Measurements from ENCODE around the gene INAFM1. TPM values are rescaled to one million over a fixed set of nuclear protein-coding genes. Genes with fewer than 3 reads are reported as not detected.

INAFM1 gene
- total and polyA plus RNA-seq, 4 donors = 1.5 to 2.5 (median 1.9) TPM

- no peak overlapping the region for H3K9ac ChIP-seq (ENCODE audit: low read depth in 1 of 2, low read length in 2 of 2)
- no peak overlapping the region for H3K4me3 ChIP-seq (ENCODE audit: low read depth in 1 of 3, low read length in 3 of 3)
- no peak overlapping the region for H3K27ac ChIP-seq (ENCODE audit: low read depth in 1 of 2, low read length in 2 of 2)
- H3K4me1 ChIP-seq (ENCODE audit: control insufficient read depth in 4 of 4, insufficient read depth in 4 of 4, low read length in 3 of 4) = no peaks in the 10 kb centered on the region
- TF ChIP-seq RAD21 (IDR thresholded peaks at IDR 0.05) (no peak), YY1 (IDR thresholded peaks at IDR 0.05) (no peak), MAX (IDR thresholded peaks at IDR 0.05) (no peak)
- TF ChIP-seq, protein P1, sequence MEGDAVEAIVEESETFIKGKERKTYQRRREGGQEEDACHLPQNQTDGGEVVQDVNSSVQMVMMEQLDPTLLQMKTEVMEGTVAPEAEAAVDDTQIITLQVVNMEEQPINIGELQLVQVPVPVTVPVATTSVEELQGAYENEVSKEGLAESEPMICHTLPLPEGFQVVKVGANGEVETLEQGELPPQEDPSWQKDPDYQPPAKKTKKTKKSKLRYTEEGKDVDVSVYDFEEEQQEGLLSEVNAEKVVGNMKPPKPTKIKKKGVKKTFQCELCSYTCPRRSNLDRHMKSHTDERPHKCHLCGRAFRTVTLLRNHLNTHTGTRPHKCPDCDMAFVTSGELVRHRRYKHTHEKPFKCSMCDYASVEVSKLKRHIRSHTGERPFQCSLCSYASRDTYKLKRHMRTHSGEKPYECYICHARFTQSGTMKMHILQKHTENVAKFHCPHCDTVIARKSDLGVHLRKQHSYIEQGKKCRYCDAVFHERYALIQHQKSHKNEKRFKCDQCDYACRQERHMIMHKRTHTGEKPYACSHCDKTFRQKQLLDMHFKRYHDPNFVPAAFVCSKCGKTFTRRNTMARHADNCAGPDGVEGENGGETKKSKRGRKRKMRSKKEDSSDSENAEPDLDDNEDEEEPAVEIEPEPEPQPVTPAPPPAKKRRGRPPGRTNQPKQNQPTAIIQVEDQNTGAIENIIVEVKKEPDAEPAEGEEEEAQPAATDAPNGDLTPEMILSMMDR (IDR thresholded peaks at IDR 0.05; ENCODE audit: low read depth, low read length, missing input control) = no peak
- TF ChIP-seq, protein P2, sequence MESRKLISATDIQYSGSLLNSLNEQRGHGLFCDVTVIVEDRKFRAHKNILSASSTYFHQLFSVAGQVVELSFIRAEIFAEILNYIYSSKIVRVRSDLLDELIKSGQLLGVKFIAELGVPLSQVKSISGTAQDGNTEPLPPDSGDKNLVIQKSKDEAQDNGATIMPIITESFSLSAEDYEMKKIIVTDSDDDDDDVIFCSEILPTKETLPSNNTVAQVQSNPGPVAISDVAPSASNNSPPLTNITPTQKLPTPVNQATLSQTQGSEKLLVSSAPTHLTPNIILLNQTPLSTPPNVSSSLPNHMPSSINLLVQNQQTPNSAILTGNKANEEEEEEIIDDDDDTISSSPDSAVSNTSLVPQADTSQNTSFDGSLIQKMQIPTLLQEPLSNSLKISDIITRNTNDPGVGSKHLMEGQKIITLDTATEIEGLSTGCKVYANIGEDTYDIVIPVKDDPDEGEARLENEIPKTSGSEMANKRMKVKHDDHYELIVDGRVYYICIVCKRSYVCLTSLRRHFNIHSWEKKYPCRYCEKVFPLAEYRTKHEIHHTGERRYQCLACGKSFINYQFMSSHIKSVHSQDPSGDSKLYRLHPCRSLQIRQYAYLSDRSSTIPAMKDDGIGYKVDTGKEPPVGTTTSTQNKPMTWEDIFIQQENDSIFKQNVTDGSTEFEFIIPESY (IDR thresholded peaks at IDR 0.05) = no peak
- no peak for DNase-seq (ENCODE audit: low spot score)
- no peaks in the 10 kb centered on the region for H3K27me3 ChIP-seq (ENCODE audit: control insufficient read depth in 4 of 4, insufficient read depth in 4 of 4, low read length in 3 of 4)
- H3K36me3 ChIP-seq (ENCODE audit: control insufficient read depth in 4 of 4, insufficient read depth in 3 of 4, low read depth in 1 of 4, low read length in 3 of 4) = no peaks in the 10 kb centered on the region
- 86% methylated on average over 2 of the region's 2 CpGs for WGBS
- no peaks in the 10 kb centered on the region for H3K9me3 ChIP-seq (ENCODE audit: control insufficient read depth in 4 of 4, low read length in 3 of 4)
Observed at GRCh38 chr19:47322058-47322457, 47.4 kb downstream of the INAFM1 start.

- H3K27ac ChIP-seq (ENCODE audit: low read depth in 1 of 2, low read length in 2 of 2) = peak overlapping the region; percentile 23 to 49
- no peaks in the 10 kb centered on the region for H3K4me1 ChIP-seq (ENCODE audit: control insufficient read depth in 4 of 4, insufficient read depth in 4 of 4, low read length in 3 of 4)
- no peaks in the 10 kb centered on the region for H3K36me3 ChIP-seq (ENCODE audit: control insufficient read depth in 4 of 4, insufficient read depth in 3 of 4, low read depth in 1 of 4, low read length in 3 of 4)
- H3K9ac ChIP-seq (ENCODE audit: low read depth in 1 of 2, low read length in 2 of 2) = no peak overlapping the region
- H3K4me3 ChIP-seq (ENCODE audit: low read depth in 1 of 3, low read length in 3 of 3) = no peak overlapping the region
- H3K27me3 ChIP-seq (ENCODE audit: control insufficient read depth in 4 of 4, insufficient read depth in 4 of 4, low read length in 3 of 4) = no peaks in the 10 kb centered on the region
- H3K9me3 ChIP-seq (ENCODE audit: control insufficient read depth in 4 of 4, low read length in 3 of 4) = no peaks in the 10 kb centered on the region
- 79% methylated on average over 8 of the region's 8 CpGs for WGBS
- no peak for DNase-seq (ENCODE audit: low spot score)
- TF ChIP-seq YY1 (IDR thresholded peaks at IDR 0.05) (no peak), TAF1 (conservative IDR thresholded peaks at IDR 0.05) (no peak), NR2F2 (IDR thresholded peaks at IDR 0.05) (no peak), JUND (IDR thresholded peaks at IDR 0.05) (no peak), HNF4A (conservative IDR thresholded peaks at IDR 0.05) (no peak), GABPA (IDR thresholded peaks at IDR 0.05 in 1 of 2, conservative IDR thresholded peaks at IDR 0.05 in 1 of 2) (no peak), FOXA1 (IDR thresholded peaks at IDR 0.05) (no peak), RXRA (IDR thresholded peaks at IDR 0.05) (no peak)
- TF ChIP-seq, protein P3, sequence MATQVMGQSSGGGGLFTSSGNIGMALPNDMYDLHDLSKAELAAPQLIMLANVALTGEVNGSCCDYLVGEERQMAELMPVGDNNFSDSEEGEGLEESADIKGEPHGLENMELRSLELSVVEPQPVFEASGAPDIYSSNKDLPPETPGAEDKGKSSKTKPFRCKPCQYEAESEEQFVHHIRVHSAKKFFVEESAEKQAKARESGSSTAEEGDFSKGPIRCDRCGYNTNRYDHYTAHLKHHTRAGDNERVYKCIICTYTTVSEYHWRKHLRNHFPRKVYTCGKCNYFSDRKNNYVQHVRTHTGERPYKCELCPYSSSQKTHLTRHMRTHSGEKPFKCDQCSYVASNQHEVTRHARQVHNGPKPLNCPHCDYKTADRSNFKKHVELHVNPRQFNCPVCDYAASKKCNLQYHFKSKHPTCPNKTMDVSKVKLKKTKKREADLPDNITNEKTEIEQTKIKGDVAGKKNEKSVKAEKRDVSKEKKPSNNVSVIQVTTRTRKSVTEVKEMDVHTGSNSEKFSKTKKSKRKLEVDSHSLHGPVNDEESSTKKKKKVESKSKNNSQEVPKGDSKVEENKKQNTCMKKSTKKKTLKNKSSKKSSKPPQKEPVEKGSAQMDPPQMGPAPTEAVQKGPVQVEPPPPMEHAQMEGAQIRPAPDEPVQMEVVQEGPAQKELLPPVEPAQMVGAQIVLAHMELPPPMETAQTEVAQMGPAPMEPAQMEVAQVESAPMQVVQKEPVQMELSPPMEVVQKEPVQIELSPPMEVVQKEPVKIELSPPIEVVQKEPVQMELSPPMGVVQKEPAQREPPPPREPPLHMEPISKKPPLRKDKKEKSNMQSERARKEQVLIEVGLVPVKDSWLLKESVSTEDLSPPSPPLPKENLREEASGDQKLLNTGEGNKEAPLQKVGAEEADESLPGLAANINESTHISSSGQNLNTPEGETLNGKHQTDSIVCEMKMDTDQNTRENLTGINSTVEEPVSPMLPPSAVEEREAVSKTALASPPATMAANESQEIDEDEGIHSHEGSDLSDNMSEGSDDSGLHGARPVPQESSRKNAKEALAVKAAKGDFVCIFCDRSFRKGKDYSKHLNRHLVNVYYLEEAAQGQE (IDR thresholded peaks at IDR 0.05) = no peak
- TF ChIP-seq, protein P2 (IDR thresholded peaks at IDR 0.05) = no peak
- TF ChIP-seq, protein P1 (IDR thresholded peaks at IDR 0.05; ENCODE audit: low read depth, low read length, missing input control) = no peak
Observed at GRCh38 chr19:47323409-47323808, 48.7 kb downstream of the INAFM1 start.

All from liver (tissue), 9 donors.